CD4-positive, alpha-beta T cell treated with Interferon gamma for 1 hour (primary cell): ENCODE measurements around the gene LTO1.

Experiments
- DNase-seq: peaks from one replicate; pipeline ENCODE4 v3.0.0-alpha.2; 2020

Gene LTO1

GRCh38 chr11:69674267-69674885 lies 777 bp downstream of the LTO1 start:
- no peak for DNase-seq

GRCh38 chr11:69671734-69672465 lies 3.3 kb downstream of the LTO1 start:
- no peak for DNase-seq

GRCh38 chr11:69670158-69670845 lies 4.9 kb downstream of the LTO1 start:
- peak; percentile 38 for DNase-seq

- no peak for DNase-seq
Measured at GRCh38 chr11:69669486-69669885, 5.7 kb downstream of the LTO1 start.

- no peak for DNase-seq
Measured at GRCh38 chr11:69667619-69668604, 7.2 kb downstream of the LTO1 start.

GRCh38 chr11:69666752-69667536 lies 8.2 kb downstream of the LTO1 start:
- DNase-seq = no peak

GRCh38 chr11:69666261-69666660 lies 8.9 kb downstream of the LTO1 start:
- no peak for DNase-seq

- DNase-seq = no peak
Measured at GRCh38 chr11:69665669-69666068, 9.5 kb downstream of the LTO1 start.

- no peak for DNase-seq
Measured at GRCh38 chr11:69664901-69665300, 10.3 kb downstream of the LTO1 start.

GRCh38 chr11:69664103-69664775 lies 10.9 kb downstream of the LTO1 start:
- DNase-seq = no peak

GRCh38 chr11:69663326-69663725 lies 11.8 kb downstream of the LTO1 start:
- DNase-seq = no peak

GRCh38 chr11:69662806-69663205 lies 12.3 kb downstream of the LTO1 start:
- DNase-seq = no peak

- no peak for DNase-seq
Measured at GRCh38 chr11:69662021-69662698, 13.0 kb downstream of the LTO1 start.

- DNase-seq = no peak
Measured at GRCh38 chr11:69661413-69661715, 13.8 kb downstream of the LTO1 start.

GRCh38 chr11:69660001-69660500 lies 15.1 kb downstream of the LTO1 start:
- no peak for DNase-seq

GRCh38 chr11:69659591-69659990 lies 15.6 kb downstream of the LTO1 start:
- no peak for DNase-seq

- no peak for DNase-seq
Measured at GRCh38 chr11:69658626-69659450, 16.3 kb downstream of the LTO1 start.

- no peak for DNase-seq
Measured at GRCh38 chr11:69657911-69658625, 17.1 kb downstream of the LTO1 start.

GRCh38 chr11:69657456-69657910 lies 17.7 kb downstream of the LTO1 start:
- DNase-seq = no peak
